ENCODE results near the gene PRSS21. TPM values are rescaled to one million over a fixed set of nuclear protein-coding genes. Genes with fewer than 3 reads are reported as not detected.

The PRSS21 gene
- total and polyA plus RNA-seq, 4 experiments from 2014 or later = 0.96 to 11.5 (median 4.4) TPM

DNA sequence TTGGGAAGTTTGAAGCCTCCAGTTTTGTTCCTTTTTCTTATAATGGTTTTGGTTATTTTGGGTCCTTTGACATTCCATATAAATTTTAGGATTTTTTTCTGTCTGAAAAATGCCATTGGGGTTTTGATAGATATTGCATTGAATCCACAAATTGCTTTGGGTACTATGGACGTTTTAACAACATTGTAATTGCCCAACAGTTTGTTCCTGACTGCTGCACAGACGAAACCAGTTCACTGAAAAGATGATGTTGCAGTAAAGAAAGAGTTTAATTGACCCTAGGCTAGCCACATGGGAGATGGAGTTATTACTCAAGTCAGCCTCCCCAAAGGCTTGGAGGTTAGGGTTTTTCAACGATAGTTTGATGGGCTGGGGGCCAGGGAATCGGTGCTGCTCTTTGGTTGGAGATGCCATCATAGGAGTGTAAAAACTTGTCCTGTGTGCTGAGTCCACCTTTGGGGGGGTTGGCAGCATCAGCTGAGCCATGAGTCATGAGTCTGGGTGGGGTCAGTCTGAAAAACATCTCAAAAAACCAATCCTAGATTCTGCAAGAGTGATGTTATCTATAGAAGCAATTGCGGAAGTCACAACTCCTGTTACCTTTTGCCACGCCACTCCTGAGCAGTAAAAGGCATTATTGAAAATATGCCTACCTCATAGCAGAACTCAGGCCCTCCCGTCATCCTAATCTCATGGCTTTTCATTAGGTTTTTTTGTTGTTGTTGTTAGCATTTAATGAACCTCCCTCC lies 21.5 kb upstream of the PRSS21 start:
- Mint-ChIP-seq H3K9me3 (no peaks in the 10 kb centered on the region), H3K27me3 (peaks cover 14 to 24% of the 10 kb centered on the region in 2 donors), H3K4me3 (no peak overlapping the region), H3K36me3 (no peaks in the 10 kb centered on the region), H3K4me1 (no peaks in the 10 kb centered on the region), H3K27ac (peak overlapping the region in 2 of 7 donors; percentile 18 to 78)
- no peak overlapping the region for H3K4me3 ChIP-seq (ENCODE audit: low read length in 2 of 2)
- no peak overlapping the region for H3K27ac ChIP-seq (ENCODE audit: low read depth, low read length)
- intact Hi-C loops (cut with micrococcal nuclease) = no loop called here
- H3K9me3 ChIP-seq (ENCODE audit: control insufficient read depth in 1 of 2, low read length in 2 of 2) = no peaks in the 10 kb centered on the region
- peaks cover 4% of the 10 kb centered on the region for H3K27me3 ChIP-seq (ENCODE audit: insufficient read depth, low read length)
- peak in 1 of 5 donors; percentile 3 for DNase-seq
- CTCF ChIA-PET (ENCODE audit: partially characterized antibody) = no interaction called here
- POLR2A ChIA-PET (ENCODE audit: partially characterized antibody) = no interaction called here
- no peaks in the 10 kb centered on the region for H3K4me1 ChIP-seq (ENCODE audit: insufficient read depth, low read length)
- H3K36me3 ChIP-seq (ENCODE audit: insufficient read depth, low read length) = no peaks in the 10 kb centered on the region

DNA sequence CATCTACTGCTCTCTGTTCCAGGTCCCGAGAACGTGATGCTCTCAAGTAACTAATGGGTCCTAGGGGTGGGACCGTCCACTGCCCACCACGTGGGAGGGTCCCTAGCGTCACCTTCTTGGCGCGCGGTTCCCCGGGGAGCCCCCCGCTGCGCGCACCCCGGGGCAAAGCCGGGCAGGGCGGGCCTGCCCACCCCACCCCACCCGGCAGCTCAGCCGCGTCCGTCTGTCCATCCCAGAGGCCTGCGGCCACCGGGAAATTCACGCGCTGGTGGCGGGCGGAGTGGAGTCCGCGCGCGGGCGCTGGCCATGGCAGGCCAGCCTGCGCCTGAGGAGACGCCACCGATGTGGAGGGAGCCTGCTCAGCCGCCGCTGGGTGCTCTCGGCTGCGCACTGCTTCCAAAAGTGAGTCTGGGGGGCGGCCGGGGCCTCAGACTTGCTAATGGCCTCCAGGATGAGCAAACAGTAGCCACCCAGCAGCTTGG lies 18.3 kb upstream of the PRSS21 start:
- ChIA-PET POLR2A (ENCODE audit: partially characterized antibody) (interaction anchor here (1.6 kb wide), 1 partner anchor 21 kb away, joined by 6 read pairs; the partner anchor contains the start of gene ELOB), CTCF (ENCODE audit: partially characterized antibody) (no interaction called here)
- no peak overlapping the region for H3K27ac Mint-ChIP-seq
- no peaks in the 10 kb centered on the region for H3K4me1 Mint-ChIP-seq
- no peaks in the 10 kb centered on the region for H3K4me1 ChIP-seq (ENCODE audit: insufficient read depth, low read length)
- H3K4me3 ChIP-seq (ENCODE audit: low read length in 2 of 2) = no peak overlapping the region
- H3K36me3 ChIP-seq (ENCODE audit: insufficient read depth, low read length) = no peaks in the 10 kb centered on the region
- no peak overlapping the region for H3K4me3 Mint-ChIP-seq
- no peaks in the 10 kb centered on the region for H3K36me3 Mint-ChIP-seq
- H3K27me3 ChIP-seq (ENCODE audit: insufficient read depth, low read length) = peaks cover 4% of the 10 kb centered on the region
- no peak for DNase-seq
- intact Hi-C loops (cut with micrococcal nuclease) = no loop called here
- no peak overlapping the region for H3K27ac ChIP-seq (ENCODE audit: low read depth, low read length)
- peaks cover 5 to 10% of the 10 kb centered on the region in 2 donors for H3K27me3 Mint-ChIP-seq
- H3K9me3 ChIP-seq (ENCODE audit: control insufficient read depth in 1 of 2, low read length in 2 of 2) = peaks cover 0 to 4% of the 10 kb centered on the region in 2 donors
- H3K9me3 Mint-ChIP-seq = peaks cover 0 to 9% (median 4%) of the 10 kb centered on the region in 8 donors

DNA sequence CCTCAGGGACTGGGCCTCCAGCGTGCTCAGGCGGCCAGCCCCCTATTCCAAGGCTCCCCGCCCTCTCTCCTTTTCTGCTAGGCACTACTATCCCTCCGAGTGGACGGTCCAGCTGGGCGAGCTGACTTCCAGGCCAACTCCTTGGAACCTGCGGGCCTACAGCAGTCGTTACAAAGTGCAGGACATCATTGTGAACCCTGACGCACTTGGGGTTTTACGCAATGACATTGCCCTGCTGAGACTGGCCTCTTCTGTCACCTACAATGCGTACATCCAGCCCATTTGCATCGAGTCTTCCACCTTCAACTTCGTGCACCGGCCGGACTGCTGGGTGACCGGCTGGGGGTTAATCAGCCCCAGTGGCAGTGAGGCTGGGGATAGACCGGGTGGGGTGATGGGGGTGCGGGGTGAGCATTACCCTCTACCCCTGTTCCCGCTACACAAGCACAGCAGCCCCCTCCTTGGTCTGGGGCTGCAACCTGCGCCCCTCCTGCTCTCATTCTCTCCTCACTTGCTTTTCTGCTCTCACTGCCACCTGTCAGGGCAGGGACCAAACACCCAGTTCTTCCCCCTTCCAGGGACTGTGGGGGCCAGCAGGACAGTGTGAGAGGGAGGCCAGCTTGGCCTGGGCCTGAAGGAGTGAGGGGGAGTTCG lies 17.7 kb upstream of the PRSS21 start:
- H3K36me3 Mint-ChIP-seq = no peaks in the 10 kb centered on the region
- Histone ChIP-seq H3K9me3 (ENCODE audit: control insufficient read depth in 1 of 2, low read length in 2 of 2) (peaks cover 0 to 10% of the 10 kb centered on the region in 2 donors), H3K27me3 (ENCODE audit: insufficient read depth, low read length) (peaks cover 4% of the 10 kb centered on the region), H3K4me3 (ENCODE audit: low read length in 2 of 2) (no peak overlapping the region), H3K4me1 (ENCODE audit: insufficient read depth, low read length) (no peaks in the 10 kb centered on the region), H3K27ac (ENCODE audit: low read depth, low read length) (no peak overlapping the region), H3K36me3 (ENCODE audit: insufficient read depth, low read length) (no peaks in the 10 kb centered on the region)
- no peaks in the 10 kb centered on the region for H3K4me1 Mint-ChIP-seq
- H3K4me3 Mint-ChIP-seq = no peak overlapping the region
- POLR2A ChIA-PET (ENCODE audit: partially characterized antibody) = no interaction called here
- H3K27ac Mint-ChIP-seq = no peak overlapping the region
- CTCF ChIA-PET (ENCODE audit: partially characterized antibody) = no interaction called here
- intact Hi-C loops (cut with micrococcal nuclease) = no loop called here
- H3K27me3 Mint-ChIP-seq = peaks cover 3 to 10% of the 10 kb centered on the region in 2 donors
- H3K9me3 Mint-ChIP-seq = peaks cover 0 to 14% (median 9%) of the 10 kb centered on the region in 8 donors
- DNase-seq = peak in 1 of 5 donors; percentile 36

DNA sequence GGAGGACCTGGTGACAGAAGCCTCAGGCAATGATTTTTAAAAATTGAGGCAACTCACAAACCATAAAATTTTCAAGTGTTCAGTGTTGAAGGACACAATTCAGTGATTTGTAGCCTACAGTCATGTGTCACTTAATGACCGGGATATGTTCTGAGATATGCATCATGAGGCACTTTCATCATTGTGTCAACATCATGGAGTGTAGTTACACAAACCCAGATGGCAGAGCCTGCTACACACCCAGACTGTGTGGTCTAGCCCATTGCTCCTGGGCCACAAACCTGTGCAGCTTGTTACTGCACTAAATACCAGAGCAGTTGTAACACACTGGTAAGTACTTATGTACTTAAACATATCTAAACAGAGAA lies 17.2 kb upstream of the PRSS21 start:
- H3K27me3 Mint-ChIP-seq = peaks cover 4 to 8% of the 10 kb centered on the region in 2 donors
- H3K4me1 Mint-ChIP-seq = no peaks in the 10 kb centered on the region
- Histone ChIP-seq H3K9me3 (ENCODE audit: control insufficient read depth in 1 of 2, low read length in 2 of 2) (peaks cover 0 to 12% of the 10 kb centered on the region in 2 donors), H3K36me3 (ENCODE audit: insufficient read depth, low read length) (no peaks in the 10 kb centered on the region), H3K4me3 (ENCODE audit: low read length in 2 of 2) (no peak overlapping the region), H3K27me3 (ENCODE audit: insufficient read depth, low read length) (no peaks in the 10 kb centered on the region), H3K27ac (ENCODE audit: low read depth, low read length) (no peak overlapping the region), H3K4me1 (ENCODE audit: insufficient read depth, low read length) (no peaks in the 10 kb centered on the region)
- H3K9me3 Mint-ChIP-seq = peaks cover 0 to 18% (median 10%) of the 10 kb centered on the region in 8 donors
- ChIA-PET CTCF (ENCODE audit: partially characterized antibody) (no interaction called here), POLR2A (ENCODE audit: partially characterized antibody) (no interaction called here)
- no peak overlapping the region for H3K4me3 Mint-ChIP-seq
- intact Hi-C loops (cut with micrococcal nuclease) = no loop called here
- DNase-seq = peak in 1 of 5 donors; percentile 18
- no peak overlapping the region for H3K27ac Mint-ChIP-seq
- no peaks in the 10 kb centered on the region for H3K36me3 Mint-ChIP-seq

DNA sequence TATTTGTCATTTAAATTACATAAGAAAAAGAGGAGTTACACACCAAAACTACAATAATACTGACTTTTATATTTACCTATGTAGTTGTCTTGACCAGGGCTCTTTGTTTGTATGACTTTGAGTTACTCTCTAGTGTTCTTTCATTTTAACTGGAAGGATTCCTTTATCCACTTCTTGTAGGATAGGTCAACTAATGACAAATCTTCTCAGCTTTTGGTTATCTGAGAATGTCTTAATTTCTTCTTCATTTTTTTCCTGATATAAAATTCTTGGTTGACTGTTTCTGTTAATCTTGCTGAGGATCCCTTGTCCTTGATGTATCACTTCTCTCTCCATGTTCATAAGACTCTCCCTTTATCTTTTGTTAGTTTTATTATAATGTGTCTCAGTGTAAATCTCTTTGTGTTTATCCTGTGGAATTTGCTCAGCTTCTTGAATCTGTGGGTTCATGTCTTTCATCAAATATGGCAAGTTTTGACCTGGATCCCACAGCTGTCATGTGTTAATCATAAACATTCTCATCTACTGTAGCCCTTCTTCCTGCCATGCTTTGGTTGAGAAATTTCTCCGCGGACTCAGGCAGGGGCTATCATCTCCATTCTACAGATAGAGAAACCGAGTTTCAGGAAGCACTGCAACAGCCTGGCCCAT lies 13.4 kb upstream of the PRSS21 start:
- Histone ChIP-seq H3K36me3 (ENCODE audit: insufficient read depth, low read length) (no peaks in the 10 kb centered on the region), H3K4me3 (ENCODE audit: low read length in 2 of 2) (no peak overlapping the region), H3K27me3 (ENCODE audit: insufficient read depth, low read length) (no peaks in the 10 kb centered on the region), H3K9me3 (ENCODE audit: control insufficient read depth in 1 of 2, low read length in 2 of 2) (peaks cover 0 to 12% of the 10 kb centered on the region in 2 donors), H3K27ac (ENCODE audit: low read depth, low read length) (no peak overlapping the region), H3K4me1 (ENCODE audit: insufficient read depth, low read length) (no peaks in the 10 kb centered on the region)
- peaks cover 9 to 12% of the 10 kb centered on the region in 2 donors for H3K27me3 Mint-ChIP-seq
- no peaks in the 10 kb centered on the region for H3K4me1 Mint-ChIP-seq
- POLR2A ChIA-PET (ENCODE audit: partially characterized antibody) = no interaction called here
- no peak for DNase-seq
- peaks cover 0 to 18% (median 10%) of the 10 kb centered on the region in 8 donors for H3K9me3 Mint-ChIP-seq
- intact Hi-C loops (cut with micrococcal nuclease) = no loop called here
- no peaks in the 10 kb centered on the region for H3K36me3 Mint-ChIP-seq
- CTCF ChIA-PET (ENCODE audit: partially characterized antibody) = no interaction called here
- H3K27ac Mint-ChIP-seq = no peak overlapping the region
- no peak overlapping the region for H3K4me3 Mint-ChIP-seq

DNA sequence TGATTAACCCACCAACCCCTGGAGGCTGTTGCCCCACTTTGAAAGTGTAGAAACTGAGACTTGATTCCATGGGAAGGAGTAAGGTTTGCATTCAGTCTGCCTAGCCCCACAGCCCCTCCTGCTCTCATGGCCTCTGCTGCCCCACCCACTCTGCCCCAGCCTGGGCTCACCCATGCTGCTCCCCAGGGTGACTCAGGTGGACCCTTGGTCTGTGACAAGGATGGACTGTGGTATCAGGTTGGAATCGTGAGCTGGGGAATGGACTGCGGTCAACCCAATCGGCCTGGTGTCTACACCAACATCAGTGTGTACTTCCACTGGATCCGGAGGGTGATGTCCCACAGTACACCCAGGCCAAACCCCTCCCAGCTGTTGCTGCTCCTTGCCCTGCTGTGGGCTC lies 12.3 kb upstream of the PRSS21 start:
- H3K4me3 ChIP-seq (ENCODE audit: low read length in 2 of 2) = no peak overlapping the region
- H3K36me3 Mint-ChIP-seq = no peaks in the 10 kb centered on the region
- intact Hi-C loops (cut with micrococcal nuclease) = no loop called here
- peak overlapping the region in 1 of 7 donors; percentile 53 for H3K27ac Mint-ChIP-seq
- H3K4me3 Mint-ChIP-seq = no peak overlapping the region
- H3K9me3 Mint-ChIP-seq = peaks cover 0 to 22% (median 13%) of the 10 kb centered on the region in 8 donors
- H3K27me3 Mint-ChIP-seq = peaks cover 12 to 15% of the 10 kb centered on the region in 2 donors
- H3K27ac ChIP-seq (ENCODE audit: low read depth, low read length) = no peak overlapping the region
- ChIA-PET POLR2A (ENCODE audit: partially characterized antibody) (no interaction called here), CTCF (ENCODE audit: partially characterized antibody) (no interaction called here)
- H3K4me1 Mint-ChIP-seq = no peaks in the 10 kb centered on the region
- DNase-seq = no peak
- no peaks in the 10 kb centered on the region for H3K27me3 ChIP-seq (ENCODE audit: insufficient read depth, low read length)
- no peaks in the 10 kb centered on the region for H3K4me1 ChIP-seq (ENCODE audit: insufficient read depth, low read length)
- H3K36me3 ChIP-seq (ENCODE audit: insufficient read depth, low read length) = no peaks in the 10 kb centered on the region
- H3K9me3 ChIP-seq (ENCODE audit: control insufficient read depth in 1 of 2, low read length in 2 of 2) = peaks cover 0 to 12% of the 10 kb centered on the region in 2 donors

DNA sequence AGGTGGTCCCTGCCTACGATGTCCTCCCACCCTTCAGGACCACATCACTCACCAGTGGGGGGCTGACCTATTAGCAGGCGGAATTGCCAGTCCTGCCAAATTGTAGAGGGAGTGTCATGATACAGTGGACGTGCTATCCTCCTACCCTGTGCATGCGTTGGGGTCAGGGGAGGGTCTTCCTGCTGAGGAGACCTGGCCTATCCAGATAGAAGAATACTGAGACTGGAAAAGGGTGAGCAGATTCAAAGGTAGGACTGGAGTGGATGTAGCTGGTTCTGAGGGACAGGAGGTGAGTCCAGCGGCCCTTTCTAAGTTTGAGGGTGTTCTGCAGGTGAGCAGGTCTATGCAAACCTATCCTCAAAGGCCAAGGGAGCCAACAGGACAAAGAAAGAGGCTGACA lies 10.8 kb upstream of the PRSS21 start:
- peaks cover 12 to 15% of the 10 kb centered on the region in 2 donors for H3K27me3 Mint-ChIP-seq
- no peak overlapping the region for H3K27ac Mint-ChIP-seq
- ChIA-PET CTCF (ENCODE audit: partially characterized antibody) (no interaction called here), POLR2A (ENCODE audit: partially characterized antibody) (no interaction called here)
- peaks cover 0 to 22% (median 13%) of the 10 kb centered on the region in 8 donors for H3K9me3 Mint-ChIP-seq
- Histone ChIP-seq H3K27me3 (ENCODE audit: insufficient read depth, low read length) (no peaks in the 10 kb centered on the region), H3K9me3 (ENCODE audit: control insufficient read depth in 1 of 2, low read length in 2 of 2) (peaks cover 0 to 12% of the 10 kb centered on the region in 2 donors), H3K4me3 (ENCODE audit: low read length in 2 of 2) (no peak overlapping the region), H3K27ac (ENCODE audit: low read depth, low read length) (no peak overlapping the region), H3K36me3 (ENCODE audit: insufficient read depth, low read length) (no peaks in the 10 kb centered on the region), H3K4me1 (ENCODE audit: insufficient read depth, low read length) (no peaks in the 10 kb centered on the region)
- intact Hi-C loops (cut with micrococcal nuclease) = no loop called here
- H3K36me3 Mint-ChIP-seq = no peaks in the 10 kb centered on the region
- no peaks in the 10 kb centered on the region for H3K4me1 Mint-ChIP-seq
- DNase-seq = no peak
- H3K4me3 Mint-ChIP-seq = no peak overlapping the region
